Smooth muscle cell (in vitro differentiated cells): Measurements from ENCODE around the gene STX12. TPM values are rescaled to one million over a fixed set of nuclear protein-coding genes. Genes with fewer than 3 reads are reported as not detected.

ENCODE experiments used
- DNase-seq: peaks from one replicate; lab custom pipeline; 2025; ENCODE audit not compliant: unreplicated experiment; lab: John Stamatoyannopoulos, UW
- H2AFZ ChIP-seq: fragments of 200-600 bp; sonication (generic); 2 replicates; pipeline ENCODE4 v1.6.0; 2016; ENCODE audit warnings: antibody characterized with exemption, low read depth, mild to moderate bottlenecking
- H3F3A ChIP-seq: fragments of 200-600 bp; sonication (generic); 2 replicates; pipeline ENCODE4 v1.6.0; 2017; ENCODE audit warnings: antibody characterized with exemption, low read depth
- H3K27ac ChIP-seq: fragments of 200-600 bp; sonication (generic); 2 replicates; pipeline ENCODE4 v1.5.1; 2016; ENCODE audit warnings: low read depth, mild to moderate bottlenecking
- H3K27me3 ChIP-seq: fragments of 200-600 bp; sonication (generic); 2 replicates; pipeline ENCODE4 v1.6.1; 2016; ENCODE audit warnings: low read depth, mild to moderate bottlenecking
- H3K36me3 ChIP-seq: fragments of 200-600 bp; sonication (generic); 2 replicates; pipeline ENCODE4 v1.5.1; 2016; ENCODE audit warnings: low read depth
- H3K4me1 ChIP-seq: fragments of 200-600 bp; sonication (generic); 2 replicates; pipeline ENCODE4 v1.5.1; 2016; ENCODE audit warnings: low read depth
- H3K4me2 ChIP-seq: fragments of 200-600 bp; sonication (generic); 2 replicates; pipeline ENCODE4 v1.6.0; 2016; ENCODE audit warnings: mild to moderate bottlenecking
- H3K4me3 ChIP-seq: fragments of 200-600 bp; sonication (generic); 2 replicates; pipeline ENCODE4 v1.5.1; 2016; ENCODE audit warnings: mild to moderate bottlenecking
- H3K79me2 ChIP-seq: fragments of 200-600 bp; sonication (generic); 2 replicates; pipeline ENCODE4 v1.6.0; 2016; ENCODE audit warnings: low read depth, mild to moderate bottlenecking
- H3K9ac ChIP-seq: fragments of 200-600 bp; sonication (generic); 2 replicates; pipeline ENCODE4 v1.6.0; 2016; ENCODE audit warnings: low read depth
- H3K9me3 ChIP-seq: fragments of 200-600 bp; sonication (generic); replicated peaks from 2 replicates; pipeline ENCODE4 v1.5.1; 2016; ENCODE audit warnings: low read depth
- H4K20me1 ChIP-seq: fragments of 200-600 bp; sonication (generic); 2 replicates; pipeline ENCODE4 v1.6.0; 2016; ENCODE audit warnings: low read depth
- WGBS: methylation state at CpG from one replicate; pipeline ENCODE4 v1.1.7; 2016; ENCODE audit warnings: low lambda C conversion rate; 5-methylcytosine and 5-hydroxymethylcytosine counted together
- polyA plus RNA-seq: library from polyadenylated mRNA; unstranded; fragments of >200 nt; fragmentation: Nextera tagmentation; extraction: Ambion mirVana; gene quantifications from 2 replicates; pipeline ENCODE4 v1.2.1, GENCODE V29; 2016
- total RNA-seq: library from RNA; depleted of rRNA; stranded (reverse); fragments of >200 nt; gene quantifications from 2 replicates; pipeline ENCODE4 v1.2.3, GENCODE V29; 2014
- TF ChIP-seq, protein P1 (sequence below): fragments of 200-600 bp; sonication (generic); IDR thresholded peaks from 2 replicates; pipeline ENCODE4 v1.5.1; 2017; ENCODE audit warnings: borderline replicate concordance, mild to moderate bottlenecking, antibody characterized with exemption; ENCODE audit not compliant: insufficient read depth, poor library complexity, severe bottlenecking

STX12 gene
- total and polyA plus RNA-seq, 2 experiments from 2014 or later = 20.6 to 50.7 TPM

DNA sequence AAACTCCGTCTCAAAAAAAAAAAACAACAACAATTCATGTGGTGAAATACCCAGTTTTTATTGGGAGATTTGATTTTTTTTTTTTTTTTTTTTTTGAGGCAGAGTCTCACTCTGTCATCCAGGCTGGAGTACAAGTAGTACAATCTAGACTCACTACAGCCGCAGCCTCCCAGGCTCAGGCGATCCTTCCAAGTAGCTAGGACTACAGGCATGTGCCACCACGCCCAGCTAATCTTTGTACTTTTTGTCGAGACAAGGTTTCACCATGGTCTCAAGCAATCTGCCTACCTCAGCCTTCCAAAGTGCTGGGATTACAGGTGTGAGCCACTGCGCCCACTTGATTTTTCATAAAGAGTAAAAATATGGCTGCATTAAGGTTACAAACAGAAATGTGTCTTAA lies 31.9 kb upstream of the STX12 start:
- TF ChIP-seq, protein P1, sequence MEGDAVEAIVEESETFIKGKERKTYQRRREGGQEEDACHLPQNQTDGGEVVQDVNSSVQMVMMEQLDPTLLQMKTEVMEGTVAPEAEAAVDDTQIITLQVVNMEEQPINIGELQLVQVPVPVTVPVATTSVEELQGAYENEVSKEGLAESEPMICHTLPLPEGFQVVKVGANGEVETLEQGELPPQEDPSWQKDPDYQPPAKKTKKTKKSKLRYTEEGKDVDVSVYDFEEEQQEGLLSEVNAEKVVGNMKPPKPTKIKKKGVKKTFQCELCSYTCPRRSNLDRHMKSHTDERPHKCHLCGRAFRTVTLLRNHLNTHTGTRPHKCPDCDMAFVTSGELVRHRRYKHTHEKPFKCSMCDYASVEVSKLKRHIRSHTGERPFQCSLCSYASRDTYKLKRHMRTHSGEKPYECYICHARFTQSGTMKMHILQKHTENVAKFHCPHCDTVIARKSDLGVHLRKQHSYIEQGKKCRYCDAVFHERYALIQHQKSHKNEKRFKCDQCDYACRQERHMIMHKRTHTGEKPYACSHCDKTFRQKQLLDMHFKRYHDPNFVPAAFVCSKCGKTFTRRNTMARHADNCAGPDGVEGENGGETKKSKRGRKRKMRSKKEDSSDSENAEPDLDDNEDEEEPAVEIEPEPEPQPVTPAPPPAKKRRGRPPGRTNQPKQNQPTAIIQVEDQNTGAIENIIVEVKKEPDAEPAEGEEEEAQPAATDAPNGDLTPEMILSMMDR = no peak
- Histone ChIP-seq H3K4me2 (no peak overlapping the region), H3K9ac (no peak overlapping the region), H3K9me3 (no peaks in the 10 kb centered on the region), H4K20me1 (no peaks in the 10 kb centered on the region), H3K4me1 (no peaks in the 10 kb centered on the region), H3K27me3 (no peaks in the 10 kb centered on the region), H3K36me3 (peaks cover 5% of the 10 kb centered on the region), H3F3A (no peaks in the 10 kb centered on the region), H3K79me2 (no peaks in the 10 kb centered on the region), H3K27ac (no peak overlapping the region), H3K4me3 (no peak overlapping the region), H2AFZ (no peak overlapping the region)
- no peak for DNase-seq
- WGBS = 94% methylated on average over 6 of the region's 6 CpGs

DNA sequence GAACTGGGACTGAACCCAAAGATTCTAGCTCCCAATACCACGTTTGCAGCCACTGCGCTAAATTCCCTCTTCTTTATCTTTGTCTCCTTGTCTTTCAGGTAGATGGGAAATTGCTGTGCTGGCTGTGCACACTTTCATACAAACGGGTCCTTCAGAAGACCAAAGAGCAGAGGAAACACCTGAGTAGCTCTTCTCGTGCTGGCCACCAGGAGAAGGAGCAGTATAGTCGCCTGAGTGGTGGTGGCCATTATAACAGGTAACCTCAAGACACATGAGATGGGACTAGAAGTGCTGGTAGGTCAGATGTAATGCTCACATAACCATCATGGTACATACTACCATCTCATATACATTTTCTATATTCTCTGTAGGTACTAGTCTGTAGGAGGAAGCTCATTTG lies 28.5 kb upstream of the STX12 start:
- Histone ChIP-seq H3K36me3 (peaks cover 5% of the 10 kb centered on the region), H3K9ac (no peak overlapping the region), H3K27me3 (no peaks in the 10 kb centered on the region), H3K4me3 (no peak overlapping the region), H3K4me2 (no peak overlapping the region), H3F3A (no peaks in the 10 kb centered on the region), H3K79me2 (no peaks in the 10 kb centered on the region), H4K20me1 (no peaks in the 10 kb centered on the region), H3K27ac (no peak overlapping the region), H3K9me3 (no peaks in the 10 kb centered on the region), H3K4me1 (no peaks in the 10 kb centered on the region), H2AFZ (no peak overlapping the region)
- WGBS = 89% methylated on average over 5 of the region's 5 CpGs
- DNase-seq = no peak
- TF ChIP-seq, protein P1 = no peak

DNA sequence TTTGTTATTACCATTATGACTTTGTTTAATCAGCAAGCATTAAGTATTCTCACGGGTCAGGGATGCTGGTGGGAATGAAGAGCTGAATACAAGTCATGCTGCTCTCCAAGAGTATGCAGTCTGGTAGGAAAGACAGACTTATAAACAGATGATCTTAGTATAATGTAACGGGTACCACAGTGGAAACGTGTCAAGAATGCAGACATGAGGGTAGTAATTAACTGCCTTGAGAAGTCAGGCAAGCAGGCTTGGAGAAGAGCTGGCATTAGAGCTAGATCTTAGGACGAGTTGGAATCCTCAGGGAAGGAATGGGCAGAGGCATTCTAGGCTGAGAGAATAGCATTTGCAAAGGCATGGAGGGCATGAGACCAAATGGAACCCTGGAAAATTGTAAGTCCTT lies 27.6 kb upstream of the STX12 start:
- Histone ChIP-seq H3K27ac (no peak overlapping the region), H4K20me1 (no peaks in the 10 kb centered on the region), H3K4me1 (no peaks in the 10 kb centered on the region), H3K9ac (no peak overlapping the region), H3F3A (no peaks in the 10 kb centered on the region), H2AFZ (no peak overlapping the region), H3K27me3 (no peaks in the 10 kb centered on the region), H3K9me3 (no peaks in the 10 kb centered on the region), H3K79me2 (no peaks in the 10 kb centered on the region), H3K4me3 (no peak overlapping the region), H3K4me2 (no peak overlapping the region), H3K36me3 (peaks cover 5% of the 10 kb centered on the region)
- DNase-seq = no peak
- WGBS = 93% methylated on average over 4 of the region's 4 CpGs
- TF ChIP-seq, protein P1 = no peak

DNA sequence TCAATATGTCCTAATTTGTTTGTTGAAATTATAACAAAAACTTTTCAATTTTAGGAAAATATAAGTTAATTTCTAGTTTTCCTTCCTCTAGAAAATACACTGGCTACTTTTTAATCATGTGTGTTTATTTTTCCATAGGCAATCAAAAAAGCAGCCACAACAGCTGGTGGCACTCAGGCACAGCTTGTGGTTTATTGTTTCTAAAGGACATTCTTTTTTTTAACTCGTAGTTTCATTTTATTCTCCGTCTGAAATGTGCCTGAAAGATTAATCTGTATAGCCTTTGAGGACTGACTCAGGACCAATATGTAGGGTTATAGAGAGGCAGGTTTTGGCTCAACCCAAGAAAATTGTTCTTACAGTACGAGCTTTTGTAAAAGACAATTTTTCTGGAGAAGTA lies 20.7 kb upstream of the STX12 start:
- Histone ChIP-seq H3K4me1 (no peaks in the 10 kb centered on the region), H4K20me1 (no peaks in the 10 kb centered on the region), H3K36me3 (no peaks in the 10 kb centered on the region), H3K27ac (no peak overlapping the region), H3F3A (no peaks in the 10 kb centered on the region), H3K27me3 (no peaks in the 10 kb centered on the region), H3K4me2 (no peak overlapping the region), H3K79me2 (no peaks in the 10 kb centered on the region), H3K9ac (no peak overlapping the region), H3K4me3 (no peak overlapping the region), H2AFZ (no peak overlapping the region), H3K9me3 (no peaks in the 10 kb centered on the region)
- 94% methylated on average over 3 of the region's 3 CpGs for WGBS
- TF ChIP-seq, protein P1 = no peak
- DNase-seq = no peak
